Measurements from ENCODE around the gene SORL1.

DNA sequence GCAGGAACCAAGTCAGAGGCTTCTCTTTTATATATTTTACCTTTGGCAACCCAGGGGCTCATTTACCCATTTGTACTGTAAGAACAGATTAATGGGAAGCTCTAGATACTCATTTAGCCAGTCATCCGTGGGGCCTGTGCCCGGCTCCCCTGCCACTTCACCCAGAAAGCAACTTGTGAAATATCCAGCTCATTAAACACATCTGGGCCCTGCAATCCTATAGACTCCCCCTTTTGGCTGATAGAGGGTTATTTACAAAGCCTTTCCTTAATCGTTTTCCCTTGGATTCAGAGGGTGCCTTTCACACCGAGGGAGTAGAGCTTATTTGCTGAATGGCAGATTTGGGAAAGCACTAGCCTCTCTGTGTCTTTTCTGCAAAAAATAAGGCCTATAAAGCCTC, 119.4 kb downstream of the SORL1 start:
- TF ChIP-seq CTCF (IDR thresholded peaks at IDR 0.05) (peak; percentile 10), EZH2 (IDR thresholded peaks at IDR 0.05) (no peak)
